Adipocyte (in vitro differentiated cells): Measurements from ENCODE around the gene PDE4B.

Experiments used
- DNase-seq: peaks from one replicate; pipeline ENCODE4 v3.0.0-alpha.2; 2015; ENCODE audit warnings: low read depth
- H3K27me3 ChIP-seq: replicated peaks from 2 replicates; pipeline ENCODE4 v1.7.0; 2013; ENCODE audit warnings: mild to moderate bottlenecking, low read length, moderate library complexity; ENCODE audit not compliant: control insufficient read depth, insufficient read depth
- H3K36me3 ChIP-seq: 2 replicates; pipeline ENCODE4 v1.7.0; 2013; ENCODE audit warnings: low read length, mild to moderate bottlenecking, moderate library complexity; ENCODE audit not compliant: control insufficient read depth, insufficient read depth, severe bottlenecking
- H3K4me1 ChIP-seq: 2 replicates; pipeline ENCODE4 v1.7.0; 2013; ENCODE audit warnings: mild to moderate bottlenecking, low read length, moderate library complexity; ENCODE audit not compliant: control insufficient read depth, insufficient read depth
- H3K4me3 ChIP-seq: 2 replicates; pipeline ENCODE4 v1.7.0; 2013; ENCODE audit warnings: mild to moderate bottlenecking, low read length, moderate library complexity
- H3K9ac ChIP-seq: 2 replicates; pipeline ENCODE4 v1.7.0; 2013; ENCODE audit warnings: mild to moderate bottlenecking, low read length, moderate library complexity
- H3K9me3 ChIP-seq: 2 replicates; pipeline ENCODE4 v1.7.0; 2013; ENCODE audit warnings: mild to moderate bottlenecking, low read length, moderate library complexity; ENCODE audit not compliant: control insufficient read depth

Gene PDE4B

GRCh38 chr1:66334318-66334717 is 541.6 kb downstream of the PDE4B start:
- DNase-seq = no peak
- Histone ChIP-seq H3K4me1 (peaks cover 12% of the 10 kb centered on the region), H3K36me3 (no peaks in the 10 kb centered on the region), H3K4me3 (no peak overlapping the region), H3K27me3 (no peaks in the 10 kb centered on the region), H3K9ac (no peak overlapping the region), H3K9me3 (no peaks in the 10 kb centered on the region)

GRCh38 chr1:66335125-66335524 is 542.4 kb downstream of the PDE4B start:
- no peaks in the 10 kb centered on the region for H3K27me3 ChIP-seq
- no peaks in the 10 kb centered on the region for H3K36me3 ChIP-seq
- no peak overlapping the region for H3K4me3 ChIP-seq
- no peak for DNase-seq
- no peaks in the 10 kb centered on the region for H3K9me3 ChIP-seq
- peaks cover 12% of the 10 kb centered on the region for H3K4me1 ChIP-seq
- H3K9ac ChIP-seq = no peak overlapping the region

DNA sequence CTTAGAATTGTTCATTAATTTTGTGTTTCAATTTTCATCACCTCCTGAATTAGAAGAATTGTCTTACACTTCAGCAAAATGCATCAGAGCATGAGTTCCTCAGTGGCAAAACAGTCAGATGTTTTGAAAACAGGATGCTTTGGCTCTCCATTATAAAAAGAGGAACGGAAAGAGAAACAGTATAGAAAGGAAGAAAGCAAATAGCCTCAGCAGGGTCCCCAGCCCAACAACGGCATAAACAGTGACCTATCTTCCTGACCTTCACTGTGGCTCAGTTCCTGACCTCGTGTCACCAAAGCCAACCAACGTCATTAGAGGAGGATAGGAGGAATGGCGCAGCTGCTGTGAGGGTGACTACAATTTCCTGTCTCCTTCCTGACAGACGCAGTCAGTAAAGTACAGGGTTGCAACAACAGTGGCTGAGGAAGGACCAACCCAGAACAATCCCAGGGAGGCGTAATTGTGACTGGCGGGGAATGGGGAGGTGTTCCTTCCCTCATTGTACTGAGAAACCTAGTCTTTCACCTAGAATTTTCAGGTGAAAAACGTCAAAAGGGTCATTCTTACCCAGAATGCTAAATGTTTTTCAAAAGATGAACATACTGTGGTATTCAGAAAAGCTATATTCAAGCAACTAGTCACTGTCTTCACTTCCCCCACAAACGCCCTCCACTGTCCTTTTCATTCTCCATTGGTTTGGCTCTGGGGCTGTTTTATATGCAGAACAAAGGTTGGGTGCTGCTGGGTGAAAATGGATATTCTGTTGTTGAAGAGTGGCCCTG is 543.4 kb downstream of the PDE4B start:
- H3K9me3 ChIP-seq = no peaks in the 10 kb centered on the region
- H3K4me1 ChIP-seq = peaks cover 12% of the 10 kb centered on the region
- no peaks in the 10 kb centered on the region for H3K36me3 ChIP-seq
- H3K4me3 ChIP-seq = no peak overlapping the region
- H3K27me3 ChIP-seq = no peaks in the 10 kb centered on the region
- no peak for DNase-seq
- H3K9ac ChIP-seq = no peak overlapping the region

DNA sequence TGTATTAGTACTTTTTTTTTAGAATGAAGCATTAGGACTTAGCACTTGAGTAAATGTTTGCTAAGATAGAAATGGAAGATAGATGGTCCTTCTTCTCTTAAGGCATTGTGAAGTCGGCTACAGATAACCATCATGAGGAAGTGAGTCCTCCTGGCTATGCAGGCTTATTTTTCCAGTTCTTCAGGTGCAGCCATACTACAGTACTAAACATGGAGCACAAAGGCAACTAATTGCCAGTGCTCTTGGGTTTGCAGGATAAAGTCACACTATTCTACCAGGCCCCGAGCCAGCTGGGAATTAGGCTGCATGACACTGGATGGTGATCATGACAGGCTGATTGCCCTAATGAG is 543.9 kb downstream of the PDE4B start:
- Histone ChIP-seq H3K4me3 (no peak overlapping the region), H3K9ac (no peak overlapping the region), H3K36me3 (no peaks in the 10 kb centered on the region), H3K27me3 (no peaks in the 10 kb centered on the region), H3K9me3 (no peaks in the 10 kb centered on the region), H3K4me1 (peaks cover 10% of the 10 kb centered on the region)
- no peak for DNase-seq

GRCh38 chr1:66337249-66337648 is 544.6 kb downstream of the PDE4B start:
- Histone ChIP-seq H3K36me3 (no peaks in the 10 kb centered on the region), H3K27me3 (no peaks in the 10 kb centered on the region), H3K4me1 (peaks cover 10% of the 10 kb centered on the region), H3K4me3 (no peak overlapping the region), H3K9ac (no peak overlapping the region), H3K9me3 (no peaks in the 10 kb centered on the region)
- no peak for DNase-seq

GRCh38 chr1:66339944-66340343 is 547.2 kb downstream of the PDE4B start:
- H3K9me3 ChIP-seq = no peaks in the 10 kb centered on the region
- no peak overlapping the region for H3K9ac ChIP-seq
- no peaks in the 10 kb centered on the region for H3K27me3 ChIP-seq
- H3K4me3 ChIP-seq = no peak overlapping the region
- peak; percentile 11 for DNase-seq
- no peaks in the 10 kb centered on the region for H3K36me3 ChIP-seq
- peaks cover 5% of the 10 kb centered on the region for H3K4me1 ChIP-seq

DNA sequence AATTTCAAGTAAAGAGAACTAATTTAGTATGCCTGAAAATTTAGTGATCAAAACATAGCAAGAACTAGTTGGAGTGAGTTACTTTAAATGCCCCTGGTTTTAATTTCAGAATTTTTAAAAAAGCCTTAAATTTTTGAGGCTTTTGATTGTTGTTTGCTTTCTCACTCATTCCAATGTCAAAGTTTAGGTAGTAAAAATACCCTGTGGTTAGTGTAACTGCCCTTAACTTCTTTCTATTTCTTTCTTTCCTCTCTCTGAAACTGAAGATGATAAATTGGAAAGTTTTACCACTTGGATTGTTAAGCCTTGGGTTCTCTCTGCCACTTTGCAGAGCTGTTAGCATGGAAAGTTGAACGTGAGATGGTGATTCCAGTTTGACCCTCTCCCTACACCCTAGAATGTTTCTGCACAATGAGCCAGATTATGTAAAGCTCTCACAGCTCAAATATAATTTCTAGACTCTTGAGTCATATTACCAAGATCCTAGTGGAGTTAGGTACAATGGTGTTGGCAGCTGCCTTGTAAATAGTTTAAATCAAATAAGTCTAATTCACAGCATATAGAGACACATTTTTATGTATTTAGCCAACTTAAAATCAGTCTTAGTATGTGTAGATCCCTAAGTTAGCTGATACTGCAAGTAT is 548.9 kb downstream of the PDE4B start:
- no peaks in the 10 kb centered on the region for H3K36me3 ChIP-seq
- H3K9ac ChIP-seq = no peak overlapping the region
- peaks cover 5% of the 10 kb centered on the region for H3K4me1 ChIP-seq
- no peaks in the 10 kb centered on the region for H3K27me3 ChIP-seq
- no peak overlapping the region for H3K4me3 ChIP-seq
- no peak for DNase-seq
- no peaks in the 10 kb centered on the region for H3K9me3 ChIP-seq

DNA sequence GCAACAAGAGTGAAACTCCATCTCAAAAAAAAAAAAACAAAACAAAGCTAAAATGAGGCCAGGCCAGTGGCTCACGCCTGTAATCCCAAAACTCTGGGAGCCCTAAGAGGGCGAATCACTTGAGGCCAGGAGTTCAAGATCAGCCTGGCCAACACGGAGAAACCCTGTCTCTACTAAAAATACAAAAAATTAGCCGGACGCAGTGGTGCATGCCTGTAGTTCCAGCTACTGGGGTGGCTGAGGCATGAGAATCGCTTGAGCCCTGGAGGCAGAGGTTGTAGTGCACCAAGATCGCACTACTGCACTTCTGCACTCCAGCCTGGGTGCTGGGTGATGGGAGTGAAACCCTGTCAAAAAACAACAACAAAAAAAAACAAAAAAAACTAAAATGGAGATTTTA is 550.0 kb downstream of the PDE4B start:
- no peaks in the 10 kb centered on the region for H3K36me3 ChIP-seq
- no peaks in the 10 kb centered on the region for H3K27me3 ChIP-seq

DNA sequence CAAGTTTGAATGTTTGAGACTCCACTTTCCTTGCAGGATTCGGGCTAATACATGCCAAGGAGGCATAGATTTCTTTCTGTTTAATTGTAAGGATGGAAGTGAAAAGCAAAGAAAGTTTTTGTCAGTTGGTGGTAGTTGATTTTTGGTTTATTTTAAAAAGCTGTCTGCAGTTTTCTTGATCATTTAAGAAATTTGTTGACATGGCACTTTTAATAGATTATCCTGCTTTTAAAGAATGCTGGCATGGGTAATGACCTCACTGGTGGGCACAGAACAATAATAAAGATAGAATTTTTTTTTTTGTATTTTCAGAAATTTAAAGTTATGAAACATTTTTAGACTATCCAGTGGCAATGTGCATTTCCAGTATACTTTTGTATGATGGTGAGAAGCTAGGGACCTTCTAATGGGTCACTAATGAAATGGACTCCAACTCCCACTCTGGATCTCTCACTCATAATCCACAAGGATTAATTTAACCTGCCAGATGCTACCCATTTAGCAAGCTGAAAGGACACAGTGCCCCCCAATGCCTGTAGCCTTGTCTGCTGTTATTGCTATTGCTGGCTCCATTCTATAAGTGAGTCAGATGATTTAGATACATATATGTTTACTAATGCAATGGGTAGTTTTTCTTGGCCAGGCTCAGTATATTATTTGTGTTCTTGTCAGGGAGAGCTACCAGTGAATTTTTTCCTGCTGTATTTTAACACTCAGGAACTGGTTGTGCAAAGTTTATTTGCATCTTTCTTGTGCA is 551.1 kb downstream of the PDE4B start:
- Histone ChIP-seq H3K4me1 (peaks cover 5% of the 10 kb centered on the region), H3K4me3 (no peak overlapping the region), H3K9ac (no peak overlapping the region), H3K36me3 (no peaks in the 10 kb centered on the region), H3K27me3 (no peaks in the 10 kb centered on the region), H3K9me3 (no peaks in the 10 kb centered on the region)
- no peak for DNase-seq

More for the DNA sequence above, 550.0 kb downstream of the PDE4B start:
- H3K9me3 ChIP-seq = no peaks in the 10 kb centered on the region
- no peak overlapping the region for H3K9ac ChIP-seq
- no peak for DNase-seq
- peaks cover 5% of the 10 kb centered on the region for H3K4me1 ChIP-seq
- no peak overlapping the region for H3K4me3 ChIP-seq

- H3K9me3 ChIP-seq = no peaks in the 10 kb centered on the region
- H3K4me1 ChIP-seq = peaks cover 10% of the 10 kb centered on the region
- H3K36me3 ChIP-seq = no peaks in the 10 kb centered on the region
- H3K27me3 ChIP-seq = no peaks in the 10 kb centered on the region
- DNase-seq = no peak
- H3K4me3 ChIP-seq = no peak overlapping the region
- no peak overlapping the region for H3K9ac ChIP-seq
Measured at GRCh38 chr1:66346057-66346795, 553.5 kb downstream of the PDE4B start.

DNA sequence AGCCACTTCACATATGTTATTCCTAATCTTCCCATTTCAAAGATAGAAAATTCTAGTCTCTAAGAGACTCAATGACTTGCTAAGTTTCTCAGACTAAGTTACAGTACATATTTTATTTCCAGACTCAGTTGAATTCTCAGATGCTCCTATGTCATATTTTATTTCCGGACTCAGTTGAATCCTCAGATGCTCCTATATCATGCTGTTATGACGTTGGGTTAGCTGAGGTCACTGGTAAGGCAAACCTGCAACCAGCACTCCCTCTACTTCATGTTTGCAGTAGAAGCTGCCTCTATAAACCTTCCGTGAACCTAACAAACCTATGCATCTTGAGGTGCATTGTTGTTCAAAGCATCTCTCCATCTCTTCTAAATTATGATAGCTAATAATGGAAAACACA is 554.2 kb downstream of the PDE4B start:
- Histone ChIP-seq H3K9me3 (no peaks in the 10 kb centered on the region), H3K9ac (no peak overlapping the region), H3K36me3 (no peaks in the 10 kb centered on the region), H3K4me3 (no peak overlapping the region), H3K4me1 (peaks cover 6% of the 10 kb centered on the region), H3K27me3 (no peaks in the 10 kb centered on the region)
- DNase-seq = no peak
